ENCODE results near the gene PPME1. TPM values are rescaled to one million over a fixed set of nuclear protein-coding genes. Genes with fewer than 3 reads are reported as not detected.
A peak's percentile ranks its signal among the peaks of the same experiment; 100 is the strongest.

PPME1 gene
- total RNA-seq, 1 donor from 2014 or later: 12.6 TPM

GRCh38 chr11:74279256-74279655 is 108.2 kb downstream of the PPME1 start:
- FAIRE-seq (no peak), DNase-seq (ENCODE audit: low read depth) (no peak)
- no peak for TF ChIP-seq CTCF (IDR thresholded peaks at IDR 0.05; ENCODE audit: insufficient read depth, low read length, severe bottlenecking)
- H3K4me3 ChIP-seq (ENCODE audit: low read depth, low read length): no peak overlapping the region
- H3K27me3 ChIP-seq (ENCODE audit: control insufficient read depth, insufficient read depth, low read length): no peaks in the 10 kb centered on the region
- H3K36me3 ChIP-seq (ENCODE audit: control insufficient read depth, insufficient read depth, low read length): no peaks in the 10 kb centered on the region

DNA sequence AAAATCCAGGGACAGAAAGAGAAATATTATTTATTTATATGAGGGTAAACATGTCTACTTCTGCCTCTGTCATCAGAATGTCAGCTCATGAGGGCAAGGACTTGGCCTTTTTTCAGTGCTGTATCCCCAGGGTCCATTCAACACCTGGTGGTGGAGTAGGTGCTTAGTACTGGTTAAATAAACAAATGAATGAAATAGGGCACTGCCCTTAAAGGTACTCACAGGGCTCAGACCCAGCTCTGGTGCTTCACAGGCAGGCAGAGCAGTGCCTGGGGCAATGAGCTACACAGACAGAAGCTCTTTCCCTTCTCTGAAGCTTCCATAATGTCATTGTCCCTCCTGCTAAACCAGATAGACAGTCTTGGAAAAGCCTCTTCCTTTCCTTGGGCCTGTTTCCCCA is 109.4 kb downstream of the PPME1 start:
- H3K4me3 ChIP-seq (ENCODE audit: low read depth, low read length): no peak overlapping the region

GRCh38 chr11:74282421-74282820 is 111.3 kb downstream of the PPME1 start:
- no peak for TF ChIP-seq CTCF (IDR thresholded peaks at IDR 0.05; ENCODE audit: insufficient read depth, low read length, severe bottlenecking)
- Histone ChIP-seq H3K36me3 (ENCODE audit: control insufficient read depth, insufficient read depth, low read length) (no peaks in the 10 kb centered on the region), H3K27me3 (ENCODE audit: control insufficient read depth, insufficient read depth, low read length) (no peaks in the 10 kb centered on the region), H3K4me3 (ENCODE audit: low read depth, low read length) (no peak overlapping the region)
- FAIRE-seq: no peak
- no peak for DNase-seq (ENCODE audit: low read depth)

More for the DNA sequence above, 109.4 kb downstream of the PPME1 start:
- H3K27me3 ChIP-seq (ENCODE audit: control insufficient read depth, insufficient read depth, low read length): no peaks in the 10 kb centered on the region
- DNase-seq (ENCODE audit: low read depth) (no peak), FAIRE-seq (no peak)
- TF ChIP-seq CTCF (IDR thresholded peaks at IDR 0.05; ENCODE audit: insufficient read depth, low read length, severe bottlenecking): no peak
- H3K36me3 ChIP-seq (ENCODE audit: control insufficient read depth, insufficient read depth, low read length): no peaks in the 10 kb centered on the region

DNA sequence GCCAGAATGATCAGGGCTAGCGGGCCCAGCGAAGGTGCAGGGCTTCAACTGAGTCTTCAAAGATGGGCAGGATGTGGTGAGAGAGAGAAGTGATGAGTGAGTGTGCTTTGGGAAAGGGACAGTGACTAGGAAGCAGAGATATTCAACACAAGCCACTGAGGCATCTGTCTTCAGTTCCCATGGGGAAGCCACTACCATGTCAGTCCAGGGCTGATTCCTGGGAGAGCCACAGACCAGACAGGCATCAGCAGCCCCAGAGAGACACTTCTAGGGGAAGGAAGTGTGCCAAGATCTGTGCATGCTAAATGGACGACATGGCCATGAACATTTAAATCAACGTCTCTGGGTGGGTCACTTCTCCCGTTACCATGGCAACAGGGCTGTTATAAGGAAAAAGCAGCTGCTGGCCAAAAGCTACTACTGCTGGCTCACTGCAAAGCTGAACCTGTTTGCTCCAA is 111.9 kb downstream of the PPME1 start:
- no peak for TF ChIP-seq CTCF (IDR thresholded peaks at IDR 0.05; ENCODE audit: insufficient read depth, low read length, severe bottlenecking)
- Histone ChIP-seq H3K27me3 (ENCODE audit: control insufficient read depth, insufficient read depth, low read length) (no peaks in the 10 kb centered on the region), H3K36me3 (ENCODE audit: control insufficient read depth, insufficient read depth, low read length) (no peaks in the 10 kb centered on the region), H3K4me3 (ENCODE audit: low read depth, low read length) (no peak overlapping the region)
- FAIRE-seq (no peak), DNase-seq (ENCODE audit: low read depth) (no peak)

GRCh38 chr11:74283580-74284180 is 112.6 kb downstream of the PPME1 start:
- Histone ChIP-seq H3K4me3 (ENCODE audit: low read depth, low read length) (no peak overlapping the region), H3K36me3 (ENCODE audit: control insufficient read depth, insufficient read depth, low read length) (no peaks in the 10 kb centered on the region), H3K27me3 (ENCODE audit: control insufficient read depth, insufficient read depth, low read length) (no peaks in the 10 kb centered on the region)
- FAIRE-seq (no peak), DNase-seq (ENCODE audit: low read depth) (peak; percentile 46)
- no peak for TF ChIP-seq CTCF (IDR thresholded peaks at IDR 0.05; ENCODE audit: insufficient read depth, low read length, severe bottlenecking)

DNA sequence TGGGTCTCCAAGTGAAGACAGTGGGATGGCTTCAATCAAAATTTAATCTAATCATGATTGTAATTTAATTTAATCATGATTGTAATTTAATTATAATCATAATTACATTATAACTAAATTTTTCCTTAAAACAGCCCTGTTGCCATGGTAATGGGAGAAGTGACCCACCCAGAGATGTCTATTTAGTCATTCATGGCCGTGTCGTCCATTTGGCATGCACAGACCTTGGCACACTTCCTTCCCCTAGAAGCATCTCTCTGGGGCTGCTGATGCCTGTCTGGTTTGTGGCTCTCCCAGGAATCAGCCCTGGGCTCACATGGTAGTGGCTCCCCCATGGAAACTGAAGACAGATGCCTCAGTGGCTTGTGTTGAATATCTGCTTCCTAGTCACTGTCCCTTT is 113.4 kb downstream of the PPME1 start:
- no peak for FAIRE-seq
- DNase-seq (ENCODE audit: low read depth): no peak

More for the DNA sequence above, 113.4 kb downstream of the PPME1 start:
- no peak overlapping the region for H3K4me3 ChIP-seq (ENCODE audit: low read depth, low read length)
- no peak for TF ChIP-seq CTCF (IDR thresholded peaks at IDR 0.05; ENCODE audit: insufficient read depth, low read length, severe bottlenecking)
- no peaks in the 10 kb centered on the region for H3K27me3 ChIP-seq (ENCODE audit: control insufficient read depth, insufficient read depth, low read length)
- no peaks in the 10 kb centered on the region for H3K36me3 ChIP-seq (ENCODE audit: control insufficient read depth, insufficient read depth, low read length)

All from bronchial epithelial cell (primary cell).